B cell (primary cell): ENCODE measurements around the gene TSNAX. TPM values are rescaled to one million over a fixed set of nuclear protein-coding genes. Genes with fewer than 3 reads are reported as not detected.
"Not testable (repeated sequence)": the region's sequence is repeated elsewhere in the genome, so short reads cannot be mapped to it uniquely, and the experiment has no call there.

ENCODE experiments used
- ATAC-seq: fragments of 200-7000 bp; cut with Tn5 transposase; one replicate; pipeline ENCODE4 v1.10.0; 2021; ENCODE audit warnings: low read depth, mild to moderate bottlenecking, moderate number of reproducible peaks, moderate library complexity
- CTCF ChIA-PET: fragments of 350-600 bp; sonication (Branson Sonifier 250); formaldehyde crosslinking; loops from one replicate; lab custom pipeline; 2021; ENCODE audit warnings: antibody characterized with exemption, inconsistent platforms; lab: Charles Lee
- POLR2A ChIA-PET: fragments of 350-600 bp; sonication (Branson Sonifier 250); formaldehyde crosslinking; loops from one replicate; lab custom pipeline; 2021; ENCODE audit warnings: antibody characterized with exemption; lab: Charles Lee
- DNase-seq: peaks from one replicate; pipeline ENCODE4 v3.0.0; 2013
- H2AFZ ChIP-seq: 2 replicates; pipeline ENCODE4 v1.6.1; 2012; ENCODE audit warnings: mild to moderate bottlenecking, low read depth, low read length; ENCODE audit not compliant: insufficient read depth, poor library complexity, severe bottlenecking
- H3K27ac ChIP-seq, 2 donors: 1 replicate in 1 of 2; 2 replicates in 1 of 2; pipeline ENCODE4 v1.5.1; 2012 to 2013; ENCODE audit warnings: low read length in 2 of 2, mild to moderate bottlenecking in 2 of 2, moderate library complexity in 1 of 2
- H3K27me3 ChIP-seq, 4 experiments: fragments of 200-600 bp in 1 of 4; sonication (generic) in 1 of 4; replicated peaks in 1 of 4; 1 replicate in 2 of 4; 2 replicates in 2 of 4; pipeline versions ENCODE4 v1.6.1 to v1.7.0; 2013 to 2016; ENCODE audit warnings: low read length in 3 of 4, mild to moderate bottlenecking in 2 of 4, mixed read lengths in 1 of 4, moderate library complexity in 1 of 4; ENCODE audit not compliant: insufficient read depth in 4 of 4, control insufficient read depth in 3 of 4; ENCODE audit errors: control extremely low read depth in 1 of 4
- H3K36me3 ChIP-seq, 2 experiments: replicated peaks in 1 of 2; 1 replicate in 1 of 2; 2 replicates in 1 of 2; pipeline versions ENCODE4 v1.6.1 to v1.7.1; 2013; ENCODE audit warnings: low read length in 1 of 2; ENCODE audit not compliant: insufficient read depth in 2 of 2, control insufficient read depth in 1 of 2; ENCODE audit errors: control extremely low read depth in 1 of 2, extremely low read depth in 1 of 2
- H3K4me1 ChIP-seq, 2 donors: fragments of 200-600 bp in 1 of 2; sonication (generic) in 1 of 2; 1 replicate in 1 of 2; 2 replicates in 1 of 2; pipeline versions ENCODE4 v1.5.1 to v1.6.1; 2013 to 2017; ENCODE audit warnings: low read length in 2 of 2; ENCODE audit not compliant: control insufficient read depth in 2 of 2, insufficient read depth in 2 of 2
- H3K4me2 ChIP-seq: replicated peaks from 2 replicates; pipeline ENCODE3; 2012; ENCODE audit warnings: mild to moderate bottlenecking, low read depth, low read length; ENCODE audit not compliant: poor library complexity, severe bottlenecking
- H3K4me3 ChIP-seq, 5 experiments: fragments of 200-600 bp in 1 of 5; sonication (generic) in 1 of 5; 1 replicate in 3 of 5; 2 replicates in 2 of 5; pipeline versions ENCODE4 v1.5.1 to v1.7.0; 2011 to 2016; ENCODE audit warnings: low read length in 4 of 5, mild to moderate bottlenecking in 4 of 5, low read depth in 2 of 5, control low read depth in 1 of 5, moderate library complexity in 1 of 5; ENCODE audit not compliant: insufficient read depth in 1 of 5; ENCODE audit errors: control extremely low read depth in 1 of 5, extremely low read depth in 1 of 5
- H3K79me2 ChIP-seq: fragments of 200-600 bp; sonication (generic); one replicate; pipeline ENCODE4 v1.6.0; 2016; ENCODE audit warnings: low read length; ENCODE audit not compliant: control insufficient read depth, insufficient read depth
- H3K9ac ChIP-seq: fragments of 200-600 bp; sonication (generic); 2 replicates; pipeline ENCODE4 v1.6.1; 2017; ENCODE audit warnings: mild to moderate bottlenecking, low read length, moderate library complexity
- H3K9me3 ChIP-seq, 3 donors: one replicate each; pipeline versions ENCODE4 v1.6.1 to v1.7.1; 2013; ENCODE audit warnings: low read length in 2 of 3; ENCODE audit not compliant: control insufficient read depth in 2 of 3, insufficient read depth in 1 of 3; ENCODE audit errors: control extremely low read depth in 1 of 3
- H4K20me1 ChIP-seq: 2 replicates; pipeline ENCODE4 v1.6.0; 2012; ENCODE audit warnings: mild to moderate bottlenecking, low read length; ENCODE audit not compliant: insufficient read depth, control insufficient read depth, poor library complexity, severe bottlenecking
- H3K27ac Mint-ChIP-seq: one replicate; pipeline ENCODE4 v1.8.0; 2021; ENCODE audit warnings: mixed read lengths
- H3K27me3 Mint-ChIP-seq: one replicate; pipeline ENCODE4 v1.8.0; 2021; ENCODE audit warnings: mixed read lengths
- H3K4me1 Mint-ChIP-seq: one replicate; pipeline ENCODE4 v1.8.0; 2021; ENCODE audit warnings: mixed read lengths
- H3K4me3 Mint-ChIP-seq: one replicate; pipeline ENCODE4 v1.8.0; 2021; ENCODE audit warnings: mixed read lengths
- H3K9me3 Mint-ChIP-seq: one replicate; pipeline ENCODE4 v1.8.0; 2022; ENCODE audit warnings: mixed read lengths; ENCODE audit not compliant: insufficient read depth
- EZH2 ChIP-seq: IDR thresholded peaks from 2 replicates; pipeline ENCODE4 v1.6.1; 2012; ENCODE audit warnings: borderline replicate concordance, low read depth, mild to moderate bottlenecking, moderate library complexity, low read length; ENCODE audit not compliant: insufficient read depth, poor library complexity, severe bottlenecking
- WGBS: methylation state at CpG from one replicate; pipeline ENCODE4 v1.1.5; 2013; ENCODE audit warnings: missing lambda C conversion rate; ENCODE audit not compliant: insufficient coverage; 5-methylcytosine and 5-hydroxymethylcytosine counted together
- intact Hi-C: fragments of 100-400 bp; cut with micrococcal nuclease; formaldehyde crosslinking; loops from one replicate; pipeline ENCODE4 v1.10.0; 2022
- polyA plus RNA-seq: library from polyadenylated mRNA; depleted of rRNA; stranded (reverse); fragments of >200 nt; gene quantifications from 2 replicates; pipeline ENCODE4 v1.2.3, GENCODE V29; 2012
- total RNA-seq, 2 donors: library from RNA; stranded (reverse); fragments of 120-200 nt in 1 of 2; gene quantifications; 1 replicate in 1 of 2; 2 replicates in 1 of 2; pipeline versions ENCODE4 v1.2.3 to v1.2.4, GENCODE V29; 2013 to 2022
- TF ChIP-seq, protein P1 (sequence below): fragments of 200-600 bp; IDR thresholded peaks from one replicate; pipeline ENCODE4 v1.8.0; 2022; ENCODE audit warnings: antibody characterized with exemption, mild to moderate bottlenecking

Gene TSNAX
- total and polyA plus RNA-seq, 2 donors (not counting 1 experiment from before 2014, with no cell fraction given): 9.0 to 41.4 TPM

DNA sequence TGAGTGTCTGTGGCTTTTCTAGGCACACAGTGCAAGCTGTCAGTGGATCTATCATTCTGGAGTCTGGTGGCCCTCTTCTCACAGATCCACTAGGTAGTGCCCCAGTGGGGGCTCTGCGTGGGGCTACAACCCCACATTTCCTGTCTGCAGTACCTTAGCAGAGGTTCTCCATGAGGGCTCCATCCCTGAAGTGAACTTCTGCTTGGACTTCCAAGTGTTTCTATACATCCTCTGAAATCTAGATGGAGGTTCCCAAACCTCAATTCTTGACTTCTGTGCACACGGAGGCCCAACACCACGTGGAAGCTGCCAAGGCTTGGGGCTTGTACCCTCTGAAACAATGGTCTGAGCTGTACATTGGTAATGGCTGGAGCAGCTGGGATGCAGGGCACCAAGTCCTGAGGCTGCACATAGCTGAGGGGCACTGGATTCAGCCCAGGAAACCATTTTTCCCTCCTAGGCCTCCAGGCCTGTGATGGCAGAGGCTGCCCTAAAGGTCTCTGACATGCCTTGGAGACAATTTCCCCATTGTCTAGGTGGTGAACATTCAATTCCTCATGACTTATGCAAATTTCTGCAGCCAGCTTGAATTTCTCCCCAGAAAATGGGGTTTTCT lies 29.2 kb upstream of the TSNAX start:
- Mint-ChIP-seq H3K4me1 (no peaks in the 10 kb centered on the region), H3K27me3 (peaks cover 10% of the 10 kb centered on the region), H3K4me3 (no peak overlapping the region), H3K27ac (no peak overlapping the region), H3K9me3 (peaks cover 23% of the 10 kb centered on the region)
- no peak overlapping the region for H3K4me2 ChIP-seq
- no peak overlapping the region for H3K27ac ChIP-seq
- TF ChIP-seq EZH2: no peak
- TF ChIP-seq, protein P1, sequence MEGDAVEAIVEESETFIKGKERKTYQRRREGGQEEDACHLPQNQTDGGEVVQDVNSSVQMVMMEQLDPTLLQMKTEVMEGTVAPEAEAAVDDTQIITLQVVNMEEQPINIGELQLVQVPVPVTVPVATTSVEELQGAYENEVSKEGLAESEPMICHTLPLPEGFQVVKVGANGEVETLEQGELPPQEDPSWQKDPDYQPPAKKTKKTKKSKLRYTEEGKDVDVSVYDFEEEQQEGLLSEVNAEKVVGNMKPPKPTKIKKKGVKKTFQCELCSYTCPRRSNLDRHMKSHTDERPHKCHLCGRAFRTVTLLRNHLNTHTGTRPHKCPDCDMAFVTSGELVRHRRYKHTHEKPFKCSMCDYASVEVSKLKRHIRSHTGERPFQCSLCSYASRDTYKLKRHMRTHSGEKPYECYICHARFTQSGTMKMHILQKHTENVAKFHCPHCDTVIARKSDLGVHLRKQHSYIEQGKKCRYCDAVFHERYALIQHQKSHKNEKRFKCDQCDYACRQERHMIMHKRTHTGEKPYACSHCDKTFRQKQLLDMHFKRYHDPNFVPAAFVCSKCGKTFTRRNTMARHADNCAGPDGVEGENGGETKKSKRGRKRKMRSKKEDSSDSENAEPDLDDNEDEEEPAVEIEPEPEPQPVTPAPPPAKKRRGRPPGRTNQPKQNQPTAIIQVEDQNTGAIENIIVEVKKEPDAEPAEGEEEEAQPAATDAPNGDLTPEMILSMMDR: no peak
- no peaks in the 10 kb centered on the region for H4K20me1 ChIP-seq
- no peaks in the 10 kb centered on the region for H3K27me3 ChIP-seq
- POLR2A ChIA-PET: no interaction called here
- H3K36me3 ChIP-seq: no peaks in the 10 kb centered on the region
- H3K79me2 ChIP-seq: no peaks in the 10 kb centered on the region
- no peak overlapping the region for H3K9ac ChIP-seq
- intact Hi-C loops: no loop called here
- WGBS: 72% methylated on average over 3 of the region's 3 CpGs
- no peak for DNase-seq
- no peak overlapping the region for H2AFZ ChIP-seq
- H3K9me3 ChIP-seq: peaks cover 5 to 31% (median 16%) of the 10 kb centered on the region in 3 donors
- CTCF ChIA-PET: no interaction called here
- no peaks in the 10 kb centered on the region for H3K4me1 ChIP-seq
- H3K4me3 ChIP-seq: no peak overlapping the region
- ATAC-seq: no peak

DNA sequence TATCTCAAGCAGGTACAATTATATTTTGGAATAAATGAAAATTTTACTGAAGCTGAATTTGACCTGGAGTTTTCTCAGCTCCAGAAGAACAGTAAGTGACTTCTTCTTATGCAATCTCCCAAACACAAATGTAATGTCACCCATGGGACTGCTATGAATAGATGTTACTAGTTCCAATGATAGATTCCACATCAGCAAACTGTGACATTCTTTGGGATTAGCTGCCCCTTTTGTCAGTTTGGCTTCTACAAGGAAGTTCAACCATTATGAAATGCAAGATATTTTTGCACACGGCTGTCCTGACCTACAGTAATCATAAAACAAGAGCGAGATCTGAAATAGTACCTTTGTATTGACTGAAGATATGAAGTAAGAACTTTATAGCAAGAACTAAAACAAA lies 27.8 kb upstream of the TSNAX start:
- ATAC-seq: no peak

DNA sequence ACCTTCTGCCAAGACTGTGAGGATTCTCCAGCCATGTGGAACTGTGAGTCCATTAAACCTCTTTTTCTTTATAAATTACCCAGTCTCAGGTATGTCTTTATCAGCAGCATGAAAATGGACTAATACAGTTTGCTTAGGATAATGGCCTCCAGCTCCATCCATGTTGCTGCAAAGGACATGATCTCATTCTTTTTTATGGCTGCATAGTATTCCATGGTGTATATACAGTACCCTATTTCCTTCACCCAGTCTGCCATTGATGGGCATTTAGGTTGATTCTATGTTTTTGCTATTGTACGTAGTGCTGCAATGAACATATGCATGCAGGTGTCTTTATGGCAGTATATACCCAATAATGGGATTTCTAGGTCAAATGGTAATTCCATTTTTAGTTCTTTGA lies 25.3 kb upstream of the TSNAX start:
- H3K27me3 ChIP-seq, H3K27ac ChIP-seq, POLR2A ChIA-PET, ATAC-seq, intact Hi-C loops, H3K4me1 Mint-ChIP-seq, H3K4me3 Mint-ChIP-seq, H3K9ac ChIP-seq, H3K4me1 ChIP-seq, CTCF ChIA-PET, H3K4me2 ChIP-seq, H3K4me3 ChIP-seq, H3K27ac Mint-ChIP-seq, H2AFZ ChIP-seq, H3K79me2 ChIP-seq, DNase-seq, H3K36me3 ChIP-seq, H4K20me1 ChIP-seq: not testable (repeated sequence)
- Mint-ChIP-seq H3K9me3 (peaks cover 19% of the 10 kb centered on the region), H3K27me3 (peaks cover 17% of the 10 kb centered on the region)
- no CpG with 5 or more reads among the region's 1 CpG for WGBS
- H3K9me3 ChIP-seq: peaks cover 4 to 24% (median 16%) of the 10 kb centered on the region in 3 donors

More for the DNA sequence above, 27.8 kb upstream of the TSNAX start:
- no peak overlapping the region for H2AFZ ChIP-seq
- Mint-ChIP-seq H3K4me1 (no peaks in the 10 kb centered on the region), H3K4me3 (no peak overlapping the region), H3K27me3 (peaks cover 11% of the 10 kb centered on the region), H3K27ac (no peak overlapping the region), H3K9me3 (peaks cover 23% of the 10 kb centered on the region)
- no peak overlapping the region for H3K27ac ChIP-seq
- no peak overlapping the region for H3K9ac ChIP-seq
- intact Hi-C loops: no loop called here
- no peak overlapping the region for H3K4me3 ChIP-seq
- no CpG with 5 or more reads among the region's 2 CpGs for WGBS
- TF ChIP-seq EZH2: no peak
- TF ChIP-seq, protein P1: no peak
- ChIA-PET POLR2A (no interaction called here), CTCF (no interaction called here)
- H3K79me2 ChIP-seq: no peaks in the 10 kb centered on the region
- H3K27me3 ChIP-seq: no peaks in the 10 kb centered on the region
- H3K9me3 ChIP-seq: peaks cover 5 to 31% (median 16%) of the 10 kb centered on the region in 3 donors
- H4K20me1 ChIP-seq: no peaks in the 10 kb centered on the region
- DNase-seq: no peak
- no peaks in the 10 kb centered on the region for H3K4me1 ChIP-seq
- H3K4me2 ChIP-seq: no peak overlapping the region
- H3K36me3 ChIP-seq: no peaks in the 10 kb centered on the region
